Measurements from ENCODE around the gene SNAI1. TPM values are rescaled to one million over a fixed set of nuclear protein-coding genes. Genes with fewer than 3 reads are reported as not detected.

SNAI1 gene
- total RNA-seq, 2 donors from 2014 or later, result 13.0 to 19.1 TPM

- DNase-seq (ENCODE audit: low spot score) (no peak), ATAC-seq (ENCODE audit: insufficient number of reproducible peaks, low FRiP score, low read depth) (no peak)
- H3K27ac ChIP-seq, result no peak overlapping the region
- no peak overlapping the region for H3K4me3 ChIP-seq
- H3K36me3 ChIP-seq, result no peaks in the 10 kb centered on the region
- peaks cover 5 to 38% of the 10 kb centered on the region in 2 donors for H3K4me1 ChIP-seq (ENCODE audit: control insufficient read depth in 1 of 2, low read depth in 2 of 2)
- no peaks in the 10 kb centered on the region for H3K27me3 ChIP-seq (replicated peaks; ENCODE audit: insufficient read depth)
- TF ChIP-seq, protein P1, sequence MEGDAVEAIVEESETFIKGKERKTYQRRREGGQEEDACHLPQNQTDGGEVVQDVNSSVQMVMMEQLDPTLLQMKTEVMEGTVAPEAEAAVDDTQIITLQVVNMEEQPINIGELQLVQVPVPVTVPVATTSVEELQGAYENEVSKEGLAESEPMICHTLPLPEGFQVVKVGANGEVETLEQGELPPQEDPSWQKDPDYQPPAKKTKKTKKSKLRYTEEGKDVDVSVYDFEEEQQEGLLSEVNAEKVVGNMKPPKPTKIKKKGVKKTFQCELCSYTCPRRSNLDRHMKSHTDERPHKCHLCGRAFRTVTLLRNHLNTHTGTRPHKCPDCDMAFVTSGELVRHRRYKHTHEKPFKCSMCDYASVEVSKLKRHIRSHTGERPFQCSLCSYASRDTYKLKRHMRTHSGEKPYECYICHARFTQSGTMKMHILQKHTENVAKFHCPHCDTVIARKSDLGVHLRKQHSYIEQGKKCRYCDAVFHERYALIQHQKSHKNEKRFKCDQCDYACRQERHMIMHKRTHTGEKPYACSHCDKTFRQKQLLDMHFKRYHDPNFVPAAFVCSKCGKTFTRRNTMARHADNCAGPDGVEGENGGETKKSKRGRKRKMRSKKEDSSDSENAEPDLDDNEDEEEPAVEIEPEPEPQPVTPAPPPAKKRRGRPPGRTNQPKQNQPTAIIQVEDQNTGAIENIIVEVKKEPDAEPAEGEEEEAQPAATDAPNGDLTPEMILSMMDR (IDR thresholded peaks at IDR 0.05), result no peak
- H3K9me3 ChIP-seq, result no peaks in the 10 kb centered on the region
Measured at GRCh38 chr20:50022676-50023075, 39.9 kb downstream of the SNAI1 start.

- Histone ChIP-seq H3K4me1 (ENCODE audit: control insufficient read depth in 1 of 2, low read depth in 2 of 2) (peaks cover 7 to 38% of the 10 kb centered on the region in 2 donors), H3K27me3 (replicated peaks; ENCODE audit: insufficient read depth) (no peaks in the 10 kb centered on the region), H3K27ac (no peak overlapping the region), H3K4me3 (no peak overlapping the region), H3K36me3 (no peaks in the 10 kb centered on the region), H3K9me3 (no peaks in the 10 kb centered on the region)
- TF ChIP-seq, protein P1 (IDR thresholded peaks at IDR 0.05), result no peak
- no peak for DNase-seq (ENCODE audit: low spot score)
- no peak for ATAC-seq (ENCODE audit: insufficient number of reproducible peaks, low FRiP score, low read depth)
Measured at GRCh38 chr20:50023116-50023805, 40.5 kb downstream of the SNAI1 start.

GRCh38 chr20:50026746-50027575 lies 44.2 kb downstream of the SNAI1 start:
- Histone ChIP-seq H3K27ac (peak overlapping the region; percentile 62 to 75), H3K36me3 (no peaks in the 10 kb centered on the region), H3K4me3 (no peak overlapping the region), H3K9me3 (no peaks in the 10 kb centered on the region), H3K27me3 (replicated peaks; ENCODE audit: insufficient read depth) (no peaks in the 10 kb centered on the region), H3K4me1 (ENCODE audit: control insufficient read depth in 1 of 2, low read depth in 2 of 2) (peaks cover 30 to 60% of the 10 kb centered on the region in 2 donors)
- ATAC-seq (ENCODE audit: insufficient number of reproducible peaks, low FRiP score, low read depth), result no peak
- DNase-seq (ENCODE audit: low spot score), result no peak
- TF ChIP-seq, protein P1 (IDR thresholded peaks at IDR 0.05), result no peak

DNA sequence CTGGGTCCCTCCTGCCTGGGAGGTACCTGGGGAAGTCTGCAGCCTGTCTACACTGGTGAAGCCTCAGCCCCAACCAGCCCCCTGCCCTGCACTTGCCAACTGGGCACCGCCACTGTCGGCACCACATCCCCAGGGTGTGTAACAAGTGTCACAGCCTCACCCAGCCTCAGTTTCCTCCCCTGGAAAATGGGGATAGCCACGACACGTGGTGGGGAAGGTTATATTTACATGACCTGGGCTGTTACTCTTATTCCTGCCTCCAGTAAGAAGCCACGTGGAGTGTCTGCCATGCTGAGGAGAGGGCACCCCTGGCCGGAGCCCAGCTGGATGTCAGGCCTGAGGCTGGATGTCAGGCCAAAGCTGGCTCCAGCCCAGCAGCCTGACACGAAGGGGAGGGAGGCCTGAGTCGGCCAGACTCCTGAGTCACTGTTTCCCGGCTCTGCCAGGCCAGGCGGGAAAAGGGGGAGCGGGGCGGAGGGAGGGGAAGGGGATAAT lies 44.9 kb downstream of the SNAI1 start:
- peak overlapping the region; percentile 62 to 75 for H3K27ac ChIP-seq
- H3K4me1 ChIP-seq (ENCODE audit: control insufficient read depth in 1 of 2, low read depth in 2 of 2), result peaks cover 30 to 65% of the 10 kb centered on the region in 2 donors

More for the DNA sequence above, 44.9 kb downstream of the SNAI1 start:
- TF ChIP-seq, protein P1 (IDR thresholded peaks at IDR 0.05), result no peak
- Histone ChIP-seq H3K36me3 (no peaks in the 10 kb centered on the region), H3K27me3 (replicated peaks; ENCODE audit: insufficient read depth) (no peaks in the 10 kb centered on the region), H3K4me3 (no peak overlapping the region), H3K9me3 (no peaks in the 10 kb centered on the region)
- ATAC-seq (ENCODE audit: insufficient number of reproducible peaks, low FRiP score, low read depth) (peak; percentile 85), DNase-seq (ENCODE audit: low spot score) (peak; percentile 64)

Data from thoracic aorta (tissue), 2 donors.